CD4-positive, alpha-beta T cell treated with Interleukin-15 for 4 hours (primary cell): Measurements from ENCODE around the gene ATG5.
"Not testable (repeated sequence)": the region's sequence is repeated elsewhere in the genome, so short reads cannot be mapped to it uniquely, and the experiment has no call there.

Experiments used
- DNase-seq: peaks from one replicate; pipeline ENCODE4 v3.0.0-alpha.2; 2020; ENCODE audit warnings: low spot score

ATG5 gene

GRCh38 chr6:106155219-106155830 is 170.2 kb downstream of the ATG5 start:
- no peak for DNase-seq

DNA sequence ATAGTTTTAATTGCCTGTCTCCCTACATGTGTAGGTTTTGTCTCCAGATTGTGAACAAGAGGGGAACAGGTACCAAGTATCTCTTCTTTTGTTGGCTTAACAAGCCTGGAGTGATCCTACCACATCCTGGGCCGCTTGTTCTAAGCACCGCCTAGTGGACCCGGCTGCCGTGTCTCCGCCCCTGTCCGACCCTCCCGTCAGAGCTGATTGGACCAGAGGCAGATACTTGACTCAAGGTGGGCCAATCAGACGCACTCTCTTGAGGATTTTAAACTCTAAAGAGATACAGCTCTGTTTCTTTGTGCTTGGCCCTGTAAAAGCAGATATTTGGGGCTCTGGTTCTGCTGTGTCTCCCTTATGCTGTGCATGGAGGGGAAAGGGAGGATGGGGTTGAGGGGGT is 171.2 kb downstream of the ATG5 start:
- DNase-seq = no peak

- no peak for DNase-seq
Measured at GRCh38 chr6:106152952-106153351, 172.6 kb downstream of the ATG5 start.

DNA sequence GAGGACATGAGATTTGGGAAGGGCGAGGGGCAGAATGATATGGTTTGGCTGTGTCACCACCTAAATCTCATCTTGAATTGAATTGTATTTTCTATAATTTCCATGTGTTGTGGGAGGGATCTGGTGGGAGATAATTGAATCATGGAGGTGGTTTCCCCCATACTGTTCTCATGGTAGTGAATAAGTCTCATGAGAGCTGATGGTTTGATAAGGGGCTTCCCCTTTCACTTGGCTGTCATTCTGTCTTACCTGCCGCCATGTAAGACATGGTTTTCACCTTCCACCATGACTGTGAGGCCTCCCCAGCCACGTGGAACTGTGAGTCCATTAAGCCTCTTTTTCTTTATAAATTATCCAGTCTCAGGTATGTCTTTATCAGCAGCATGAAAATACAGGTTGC is 173.1 kb downstream of the ATG5 start:
- not testable (repeated sequence) for DNase-seq

GRCh38 chr6:106149472-106150069 is 176.0 kb downstream of the ATG5 start:
- peak; percentile 24 for DNase-seq

- DNase-seq = no peak
Measured at GRCh38 chr6:106147476-106147875, 178.1 kb downstream of the ATG5 start.

DNA sequence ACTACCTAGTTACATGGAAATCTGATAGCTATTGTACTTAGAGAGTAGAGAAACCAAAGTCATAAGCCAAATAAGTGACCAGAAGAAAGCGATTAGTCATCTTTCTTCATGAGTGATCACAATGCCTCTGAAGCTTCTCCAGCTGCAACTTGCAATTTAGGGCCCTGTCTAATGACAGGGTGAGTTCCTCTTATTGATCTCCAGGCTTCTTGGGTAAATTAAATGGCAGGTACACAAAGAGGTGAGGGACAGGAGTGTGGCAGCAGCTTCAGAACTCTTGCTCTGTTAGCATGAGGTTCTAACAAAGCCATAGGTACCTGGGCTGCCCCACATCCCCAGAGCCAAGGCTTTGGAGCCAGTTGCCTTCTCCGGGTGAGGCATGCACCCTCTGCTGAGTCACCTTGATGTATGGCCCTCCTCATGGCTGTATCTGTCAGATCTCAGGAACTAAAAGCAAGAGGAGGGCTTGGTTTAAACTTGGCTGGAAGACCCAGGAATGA is 178.7 kb downstream of the ATG5 start:
- DNase-seq = no peak

GRCh38 chr6:106145741-106146227 is 179.8 kb downstream of the ATG5 start:
- no peak for DNase-seq

DNA sequence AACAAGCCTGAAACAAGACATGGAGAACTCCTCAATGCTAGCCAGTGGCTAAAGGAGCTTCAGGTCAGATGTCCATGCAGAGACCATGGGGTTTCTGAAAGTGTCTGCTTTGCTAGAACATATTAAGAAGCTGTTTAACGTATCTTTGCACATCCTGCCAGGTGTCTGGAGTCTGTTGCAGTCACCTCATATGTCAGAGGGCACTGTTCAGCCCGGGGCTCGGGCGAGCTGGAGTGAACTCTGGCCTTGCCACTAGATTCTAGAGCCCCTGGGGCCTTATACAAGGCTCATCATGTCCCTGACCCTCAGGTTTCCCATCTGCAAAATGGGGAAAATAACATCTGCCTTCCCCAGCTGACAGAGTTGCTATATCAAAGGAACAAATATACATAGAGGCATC is 180.4 kb downstream of the ATG5 start:
- DNase-seq = no peak

DNA sequence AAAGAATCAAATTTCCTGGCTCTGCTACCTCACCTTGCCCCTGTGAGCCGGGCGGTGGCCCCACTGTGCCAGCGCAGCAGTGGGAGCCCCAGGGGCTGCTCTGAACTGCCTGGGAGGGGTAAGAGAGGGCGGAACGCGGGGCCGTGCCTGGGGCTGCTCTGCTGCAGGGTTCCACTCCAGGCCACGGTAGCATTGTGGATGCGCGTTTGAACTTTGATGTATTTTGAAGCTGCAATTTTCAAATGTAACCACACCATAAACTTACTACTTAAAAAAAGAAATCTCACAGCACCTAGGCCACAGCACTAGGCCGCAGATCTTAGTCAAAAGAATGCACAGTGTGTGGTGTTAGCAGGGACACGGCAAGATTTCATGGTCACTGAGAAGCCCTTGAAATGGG is 181.9 kb downstream of the ATG5 start:
- DNase-seq = no peak

GRCh38 chr6:106142876-106143431 is 182.6 kb downstream of the ATG5 start:
- no peak for DNase-seq

DNA sequence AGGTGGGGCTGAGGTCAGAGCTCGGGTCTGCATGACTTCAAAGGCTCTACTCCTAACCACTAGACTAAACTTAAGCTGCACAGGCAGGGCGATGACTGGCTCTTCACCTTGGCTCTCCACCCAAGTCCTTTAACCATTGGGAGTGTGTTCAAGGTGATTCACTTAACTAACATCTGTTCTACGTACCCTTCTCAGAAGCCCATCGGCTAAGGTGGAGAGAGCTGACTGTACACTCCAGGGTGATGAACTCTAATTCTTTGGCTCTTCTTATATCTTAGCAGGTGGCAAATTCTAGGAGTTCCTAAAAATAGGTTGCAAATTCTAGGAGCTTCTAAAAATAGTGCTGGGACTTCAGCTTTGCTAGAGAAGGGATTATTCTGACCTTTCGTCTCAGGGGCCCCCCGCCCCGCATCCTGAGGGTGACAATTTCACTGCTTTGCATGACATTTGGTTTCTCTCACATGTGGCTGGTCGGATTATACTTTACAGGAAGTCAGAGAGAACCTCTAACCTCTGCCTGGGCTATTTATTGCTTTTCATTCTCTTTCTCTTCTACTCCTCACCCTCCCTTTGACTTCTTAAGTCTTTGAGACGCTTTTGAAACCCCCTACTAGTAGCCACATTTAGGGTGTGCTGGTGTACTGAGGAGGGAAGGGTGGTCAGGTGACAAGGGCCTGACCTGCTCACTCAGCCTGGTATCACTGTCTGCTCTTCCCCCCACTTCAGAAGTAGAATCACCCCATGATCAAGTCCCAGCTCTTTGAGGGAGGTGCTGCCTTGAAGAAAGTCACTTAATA is 183.9 kb downstream of the ATG5 start:
- DNase-seq = peak; percentile 84

- DNase-seq = no peak
Measured at GRCh38 chr6:106138151-106138550, 187.4 kb downstream of the ATG5 start.

- DNase-seq = no peak
Measured at GRCh38 chr6:106136845-106137244, 188.7 kb downstream of the ATG5 start.

GRCh38 chr6:106135911-106136571 is 189.5 kb downstream of the ATG5 start:
- DNase-seq = no peak

DNA sequence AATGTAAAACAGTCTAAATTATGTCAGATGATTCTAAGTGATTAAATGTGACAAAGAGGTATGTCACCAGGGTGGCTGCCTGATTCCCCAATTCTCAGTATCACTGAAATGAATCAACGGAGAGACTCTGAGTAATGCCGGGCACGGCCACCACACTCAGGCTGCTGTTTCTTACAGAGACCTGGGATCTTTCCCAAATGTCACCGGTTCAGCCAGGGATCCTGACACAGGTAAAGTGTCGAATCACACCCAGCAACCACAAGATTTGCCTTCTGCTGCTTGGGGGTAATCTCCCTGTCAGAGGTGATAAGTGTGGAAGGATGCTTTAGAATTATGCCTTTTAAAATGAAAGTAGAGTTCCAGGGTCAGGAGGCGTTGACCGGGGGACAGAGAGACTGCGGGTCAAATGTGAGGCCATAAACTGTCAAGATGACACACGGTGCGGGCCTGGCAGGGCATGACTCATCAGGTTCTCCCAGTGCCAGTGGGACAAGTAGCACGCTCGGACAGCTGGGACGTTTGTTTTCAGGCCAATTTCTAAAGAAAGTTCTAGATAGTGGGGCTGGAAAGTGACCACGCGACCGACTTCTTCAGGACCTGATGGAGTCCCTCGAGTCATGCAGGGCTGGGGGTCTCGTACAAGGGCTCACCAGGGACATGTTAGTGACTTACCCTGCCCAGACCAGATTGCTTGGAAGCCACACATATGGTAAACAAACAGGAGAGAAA is 190.5 kb downstream of the ATG5 start:
- DNase-seq = no peak
